ENCODE measurements around the gene LRMDA.

GRCh38 chr10:75779276-75779675 is 347.9 kb downstream of the LRMDA start:
- no peak for TF ChIP-seq CTCF (IDR thresholded peaks at IDR 0.05; ENCODE audit: borderline replicate concordance, extremely low read depth, low read length, poor library complexity, severe bottlenecking)
- no peak for TF ChIP-seq EZH2 (IDR thresholded peaks at IDR 0.05; ENCODE audit: borderline replicate concordance, low read depth, low read length, severe bottlenecking)

Data from DND-41 (cell line).